ENCODE data around the gene MLLT10. TPM values are rescaled to one million over a fixed set of nuclear protein-coding genes. Genes with fewer than 3 reads are reported as not detected.

MLLT10 gene
- total and polyA plus RNA-seq, 9 of the 15 experiments (the other 6 are each of a cell fraction or from before 2014, with no cell fraction given), result 18.8 to 81.4 (median 64.2) TPM

GRCh38 chr10:21533467-21534279 is at the start of gene MLLT10 (continued):
- TF ChIP-seq ZNF280B (CRISPR knock-in tag; IDR thresholded peaks at IDR 0.05), result no peak
- no peak for TF ChIP-seq ZBTB43 (CRISPR knock-in tag; IDR thresholded peaks at IDR 0.05)
- peak; percentile 44 for TF ChIP-seq TBP (optimal IDR thresholded peaks at IDR 0.05; ENCODE audit: low read depth, low read length)
- TF ChIP-seq HMGXB4 (CRISPR knock-in tag; IDR thresholded peaks at IDR 0.05), result 0 out of 2 replicates have a peak, but pooled peaks have one; percentile 22
- 0 out of 4 replicates have a peak, but pooled peaks of 1 of the 2 experiments have one; percentile 42 for TF ChIP-seq UBTF (IDR thresholded peaks at IDR 0.05; ENCODE audit: borderline replicate concordance in 1 of 2, low read depth in 2 of 2, low read length in 2 of 2)
- TF ChIP-seq EP400 (IDR thresholded peaks at IDR 0.05), result peak; percentile 93
- TF ChIP-seq ZBTB11 (CRISPR knock-in tag; IDR thresholded peaks at IDR 0.05), result peak in 1 of 3 experiments; percentile 80; a peak in 2 of 6 replicates
- TF ChIP-seq CREB3L1 (IDR thresholded peaks at IDR 0.05; ENCODE audit: borderline replicate concordance, low read depth), result peak; percentile 41; the same call in 1 of the 2 replicates
- peak in 1 of 2 experiments; percentile 59; a peak in 2 of 4 replicates for TF ChIP-seq HDAC1 (IDR thresholded peaks at IDR 0.05)
